ENCODE data around the gene DNAAF5.

Gene DNAAF5

DNA sequence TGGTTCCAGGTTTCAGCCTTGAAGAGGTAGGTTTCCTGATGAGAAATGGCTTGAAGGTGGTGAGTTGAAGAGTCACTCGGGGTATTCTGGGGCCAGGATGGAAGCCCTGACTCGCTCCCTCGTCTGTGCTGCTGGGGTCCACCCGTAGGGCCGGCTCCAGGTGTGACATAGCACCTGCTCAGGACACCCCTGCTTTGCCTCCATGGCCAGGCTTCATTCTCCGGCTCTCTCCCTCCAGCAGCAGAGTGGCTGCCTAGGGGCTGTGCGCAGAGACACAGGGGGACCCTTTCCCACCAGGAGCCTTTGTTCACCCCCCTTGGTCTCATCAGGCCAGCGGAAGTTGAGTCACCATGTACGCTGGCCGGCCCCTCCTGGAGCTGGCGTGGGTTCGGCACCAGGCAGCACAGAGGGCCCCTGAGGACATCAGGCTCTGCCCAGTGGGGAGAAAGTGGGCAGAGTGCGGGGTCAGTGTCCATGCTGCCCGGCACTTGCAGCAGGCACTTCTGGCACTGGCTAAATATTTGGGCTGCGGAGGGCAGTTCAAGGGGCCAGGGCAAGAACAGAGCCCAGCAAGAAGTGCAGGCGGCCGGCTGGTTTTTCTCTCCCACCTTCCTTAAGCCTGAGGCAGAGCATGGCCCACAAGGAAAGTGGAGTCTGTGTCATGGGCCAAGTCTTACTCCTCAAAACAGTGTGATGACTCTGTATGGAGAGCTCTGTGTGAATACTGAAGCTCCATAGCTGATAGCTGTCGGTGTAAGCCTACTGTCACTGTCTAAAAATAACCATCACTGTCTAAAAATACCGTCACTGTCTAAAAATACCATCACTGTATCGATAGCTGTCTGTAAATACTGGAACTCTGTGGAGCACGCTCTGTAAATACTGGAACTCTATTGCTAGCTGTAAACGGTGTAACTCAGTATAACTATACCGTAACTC, 4.3 kb downstream of the DNAAF5 start:
- TF ChIP-seq, protein P1, sequence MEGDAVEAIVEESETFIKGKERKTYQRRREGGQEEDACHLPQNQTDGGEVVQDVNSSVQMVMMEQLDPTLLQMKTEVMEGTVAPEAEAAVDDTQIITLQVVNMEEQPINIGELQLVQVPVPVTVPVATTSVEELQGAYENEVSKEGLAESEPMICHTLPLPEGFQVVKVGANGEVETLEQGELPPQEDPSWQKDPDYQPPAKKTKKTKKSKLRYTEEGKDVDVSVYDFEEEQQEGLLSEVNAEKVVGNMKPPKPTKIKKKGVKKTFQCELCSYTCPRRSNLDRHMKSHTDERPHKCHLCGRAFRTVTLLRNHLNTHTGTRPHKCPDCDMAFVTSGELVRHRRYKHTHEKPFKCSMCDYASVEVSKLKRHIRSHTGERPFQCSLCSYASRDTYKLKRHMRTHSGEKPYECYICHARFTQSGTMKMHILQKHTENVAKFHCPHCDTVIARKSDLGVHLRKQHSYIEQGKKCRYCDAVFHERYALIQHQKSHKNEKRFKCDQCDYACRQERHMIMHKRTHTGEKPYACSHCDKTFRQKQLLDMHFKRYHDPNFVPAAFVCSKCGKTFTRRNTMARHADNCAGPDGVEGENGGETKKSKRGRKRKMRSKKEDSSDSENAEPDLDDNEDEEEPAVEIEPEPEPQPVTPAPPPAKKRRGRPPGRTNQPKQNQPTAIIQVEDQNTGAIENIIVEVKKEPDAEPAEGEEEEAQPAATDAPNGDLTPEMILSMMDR (conservative IDR thresholded peaks at IDR 0.05; ENCODE audit: low read length) = no peak
- DNase-seq (ENCODE audit: low read depth) = no peak
- H3K4me3 ChIP-seq (ENCODE audit: low read length) = no peak overlapping the region

DNA sequence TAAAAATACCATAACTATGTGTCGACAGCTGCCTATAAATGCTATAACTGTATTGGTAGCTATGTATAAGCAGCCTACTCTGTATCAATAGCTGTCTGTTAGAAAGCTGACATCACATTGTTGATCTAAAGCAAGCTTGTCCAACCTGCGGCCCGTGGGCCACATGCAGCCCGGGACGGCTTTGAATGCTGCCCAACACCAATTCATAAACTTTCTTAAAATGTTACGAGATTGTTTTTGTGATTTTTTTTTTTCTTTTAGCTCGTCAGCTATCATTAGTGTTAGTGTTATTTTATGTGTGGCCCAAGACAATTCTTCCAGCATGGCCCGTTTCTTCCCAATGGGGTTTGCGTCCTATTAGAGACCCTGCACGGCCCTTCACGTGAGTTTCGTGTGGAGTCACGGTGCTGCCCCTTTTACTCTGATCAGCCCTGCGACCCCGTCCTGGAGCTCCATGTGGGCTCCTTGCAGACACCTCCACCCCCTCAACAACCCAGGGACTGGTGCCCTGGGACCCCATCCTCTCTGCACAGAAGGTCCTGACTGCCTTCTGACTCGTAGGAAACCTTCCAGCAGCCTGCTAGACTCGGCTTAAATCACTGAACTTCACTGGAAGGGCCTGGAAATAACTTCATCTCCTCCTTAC, 5.1 kb downstream of the DNAAF5 start:
- DNase-seq (ENCODE audit: low read depth) = no peak
- TF ChIP-seq, protein P1 (conservative IDR thresholded peaks at IDR 0.05; ENCODE audit: low read length) = no peak
- H3K4me3 ChIP-seq (ENCODE audit: low read length) = no peak overlapping the region

DNA sequence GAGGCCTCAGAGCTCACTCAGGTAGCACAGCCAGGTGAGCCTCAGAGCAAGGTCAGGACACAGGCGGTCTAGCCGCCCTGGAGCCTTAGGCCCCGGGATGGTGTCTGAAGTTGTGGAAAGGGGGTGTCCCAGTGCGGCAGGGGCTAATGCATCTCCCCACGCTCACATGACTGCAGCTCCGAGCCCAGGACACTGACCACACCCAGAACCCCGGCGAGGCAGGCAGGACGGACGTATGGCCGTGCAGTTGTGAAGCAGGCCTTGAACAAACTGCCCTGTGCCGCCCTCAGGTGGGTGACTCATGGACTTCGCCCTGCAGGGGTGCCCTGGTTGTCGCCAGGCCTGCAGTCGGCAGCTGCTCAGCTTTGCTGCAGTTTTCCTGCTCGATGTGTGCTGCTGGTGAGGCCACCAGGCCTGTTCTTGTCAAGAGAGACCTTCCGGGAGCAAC, 5.6 kb downstream of the DNAAF5 start:
- no peak for DNase-seq (ENCODE audit: low read depth)
- no peak overlapping the region for H3K4me3 ChIP-seq (ENCODE audit: low read length)
- TF ChIP-seq, protein P1 (conservative IDR thresholded peaks at IDR 0.05; ENCODE audit: low read length) = no peak

DNA sequence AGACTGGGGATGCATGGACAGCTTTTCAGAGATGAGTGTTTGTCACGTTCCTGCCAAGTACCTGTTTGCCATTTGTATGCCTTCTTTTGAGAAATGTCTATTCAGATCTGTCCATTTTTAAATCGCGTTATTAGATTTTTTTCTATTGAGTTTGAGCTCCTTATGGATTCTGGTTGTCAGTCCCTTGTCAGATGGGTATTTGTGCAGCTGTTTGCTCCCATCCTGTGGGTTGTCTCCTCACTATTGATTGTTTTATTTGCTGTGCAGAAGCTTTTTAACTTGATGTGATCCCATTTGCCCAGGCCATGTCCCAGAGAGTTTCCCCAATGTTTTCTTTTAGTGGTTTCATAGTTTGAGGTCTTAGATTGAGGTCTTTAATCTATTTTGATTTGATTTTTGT, 6.1 kb downstream of the DNAAF5 start:
- no peak for DNase-seq (ENCODE audit: low read depth)
- no peak overlapping the region for H3K4me3 ChIP-seq (ENCODE audit: low read length)
- TF ChIP-seq, protein P1 (conservative IDR thresholded peaks at IDR 0.05; ENCODE audit: low read length) = no peak

DNA sequence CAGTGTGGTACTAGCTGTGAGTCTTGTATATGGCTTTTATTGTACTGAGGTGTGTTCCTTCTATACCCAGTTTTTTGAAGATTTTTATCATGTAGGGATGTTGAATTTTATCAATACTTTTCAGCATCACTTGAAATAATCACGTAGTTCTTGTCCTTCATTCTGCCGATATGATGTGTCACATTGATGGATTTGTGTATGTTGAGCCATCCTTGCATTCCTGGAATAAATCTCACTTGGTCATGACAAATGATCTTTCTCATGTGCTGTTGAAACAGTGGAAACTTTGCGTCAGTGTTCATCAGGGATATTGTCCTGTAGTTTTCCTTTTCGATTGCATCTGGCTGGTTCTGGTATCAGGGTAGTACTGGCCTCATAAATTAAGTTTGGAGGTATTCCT, 7.7 kb downstream of the DNAAF5 start:
- H3K4me3 ChIP-seq (ENCODE audit: low read length) = no peak overlapping the region
- DNase-seq (ENCODE audit: low read depth) = no peak
- TF ChIP-seq, protein P1 (conservative IDR thresholded peaks at IDR 0.05; ENCODE audit: low read length) = no peak

DNA sequence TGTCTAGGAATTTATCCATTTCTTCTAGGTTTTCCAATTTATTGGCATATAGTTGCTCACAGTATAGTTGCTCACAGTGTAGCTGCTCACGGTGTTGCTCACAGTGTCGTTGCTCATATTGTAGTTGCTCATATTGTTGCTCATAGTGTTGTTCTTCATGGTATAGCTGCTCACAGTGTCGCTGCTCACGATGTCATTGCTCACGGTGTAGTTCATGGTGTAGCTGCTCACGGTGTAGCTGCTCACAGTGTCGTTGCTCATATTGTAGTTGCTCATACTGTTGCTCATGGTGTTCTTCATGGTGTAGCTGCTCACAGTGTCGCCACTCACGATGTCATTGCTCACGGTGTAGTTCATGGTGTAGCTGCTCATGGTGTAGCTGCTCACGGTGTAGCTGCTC, 8.3 kb downstream of the DNAAF5 start:
- DNase-seq (ENCODE audit: low read depth) = no peak
- H3K4me3 ChIP-seq (ENCODE audit: low read length) = no peak overlapping the region
- TF ChIP-seq, protein P1 (conservative IDR thresholded peaks at IDR 0.05; ENCODE audit: low read length) = no peak

Data from AG10803 (cell line).